ENCODE measurements around the gene ACOXL.

ACOXL gene

GRCh38 chr2:111017909-111018308 is 285.5 kb downstream of the ACOXL start:
- DNase-seq, result no peak

GRCh38 chr2:111019381-111019780 is 287.0 kb downstream of the ACOXL start:
- no peak for DNase-seq

GRCh38 chr2:111022633-111023032 is 290.3 kb downstream of the ACOXL start:
- no peak for DNase-seq

- no peak for DNase-seq
Measured at GRCh38 chr2:111024496-111024895, 292.1 kb downstream of the ACOXL start.

- DNase-seq, result no peak
Measured at GRCh38 chr2:111025288-111025687, 292.9 kb downstream of the ACOXL start.

GRCh38 chr2:111028720-111029119 is 296.3 kb downstream of the ACOXL start:
- DNase-seq, result no peak

GRCh38 chr2:111029181-111029927 is 297.0 kb downstream of the ACOXL start:
- DNase-seq, result no peak

- no peak for DNase-seq
Measured at GRCh38 chr2:111030260-111030891, 298.0 kb downstream of the ACOXL start.

- DNase-seq, result no peak
Measured at GRCh38 chr2:111030945-111031344, 298.6 kb downstream of the ACOXL start.

- DNase-seq, result peak; percentile 41
Measured at GRCh38 chr2:111031546-111032478, 299.4 kb downstream of the ACOXL start.

GRCh38 chr2:111032721-111033429 is 300.5 kb downstream of the ACOXL start:
- no peak for DNase-seq

GRCh38 chr2:111034146-111034545 is 301.8 kb downstream of the ACOXL start:
- DNase-seq, result no peak

- DNase-seq, result no peak
Measured at GRCh38 chr2:111034606-111035005, 302.2 kb downstream of the ACOXL start.

GRCh38 chr2:111035830-111036441 is 303.6 kb downstream of the ACOXL start:
- no peak for DNase-seq

- DNase-seq, result no peak
Measured at GRCh38 chr2:111037128-111037527, 304.8 kb downstream of the ACOXL start.

GRCh38 chr2:111039628-111040383 is 307.4 kb downstream of the ACOXL start:
- no peak for DNase-seq

GRCh38 chr2:111041398-111042202 is 309.2 kb downstream of the ACOXL start:
- no peak for DNase-seq

- DNase-seq, result no peak
Measured at GRCh38 chr2:111042261-111042660, 309.9 kb downstream of the ACOXL start.

- no peak for DNase-seq
Measured at GRCh38 chr2:111042772-111043771, 310.7 kb downstream of the ACOXL start.
